Omental fat pad (tissue), 4 donors: ENCODE data around the gene INPP5J. TPM values are rescaled to one million over a fixed set of nuclear protein-coding genes. Genes with fewer than 3 reads are reported as not detected.

ENCODE experiments used
- ATAC-seq: fragments of 150-250 bp; one replicate; pipeline ENCODE4 v1.9.1; 2016; ENCODE audit warnings: mild to moderate bottlenecking, moderate library complexity; ENCODE audit not compliant: low FRiP score
- DNase-seq: peaks from one replicate; pipeline ENCODE4 v3.0.0-alpha.2; 2019; ENCODE audit warnings: low spot score
- CTCF ChIP-seq, 3 donors: fragments of 450-650 bp; IDR thresholded peaks; one replicate each; pipeline ENCODE4 v1.5.1; 2016 to 2017; ENCODE audit warnings: antibody characterized with exemption in 3 of 3, mild to moderate bottlenecking in 3 of 3, moderate library complexity in 2 of 3
- total RNA-seq, 4 donors: library from RNA; depleted of rRNA; stranded (reverse); fragments of >200 nt; gene quantifications; one replicate each; pipeline ENCODE4 v1.1.0, GENCODE V29; 2016

Gene INPP5J
- total RNA-seq, 4 donors from 2014 or later, result 0.24 to 0.84 (median 0.42) TPM

- ATAC-seq (no peak), DNase-seq (no peak)
- no peak for TF ChIP-seq CTCF (IDR thresholded peaks at IDR 0.05)
Observed at GRCh38 chr22:31080164-31080847, 42.5 kb upstream of the INPP5J start.

- peak; percentile 76 for ATAC-seq
- peak; percentile 73 for DNase-seq
- TF ChIP-seq CTCF (IDR thresholded peaks at IDR 0.05), result no peak
Observed at GRCh38 chr22:31080848-31081649, 41.7 kb upstream of the INPP5J start, which contains the start of gene SMTN. SMTN (plus strand) TSS chr22:31081318; CDS start chr22:31083259, 1,941 bp downstream.

GRCh38 chr22:31081963-31082605 is 40.7 kb upstream of the INPP5J start:
- DNase-seq (no peak), ATAC-seq (no peak)
- TF ChIP-seq CTCF (IDR thresholded peaks at IDR 0.05), result no peak

GRCh38 chr22:31082606-31083376 is 40.0 kb upstream of the INPP5J start:
- peak; percentile 62 for DNase-seq
- no peak for TF ChIP-seq CTCF (IDR thresholded peaks at IDR 0.05)
- no peak for ATAC-seq

- TF ChIP-seq CTCF (IDR thresholded peaks at IDR 0.05), result no peak
- DNase-seq, result no peak
Observed at GRCh38 chr22:31083377-31083768, 39.4 kb upstream of the INPP5J start.

GRCh38 chr22:31083923-31084810 is 38.6 kb upstream of the INPP5J start:
- ATAC-seq (no peak), DNase-seq (no peak)
- TF ChIP-seq CTCF (IDR thresholded peaks at IDR 0.05), result no peak

More at GRCh38 chr22:31083377-31083768, 39.4 kb upstream of the INPP5J start:
- ATAC-seq, result no peak
